ENCODE results near the gene LRP6. TPM values are rescaled to one million over a fixed set of nuclear protein-coding genes. Genes with fewer than 3 reads are reported as not detected.

LRP6 gene
- total RNA-seq, 1 donor from 2014 or later: 70.0 TPM

DNA sequence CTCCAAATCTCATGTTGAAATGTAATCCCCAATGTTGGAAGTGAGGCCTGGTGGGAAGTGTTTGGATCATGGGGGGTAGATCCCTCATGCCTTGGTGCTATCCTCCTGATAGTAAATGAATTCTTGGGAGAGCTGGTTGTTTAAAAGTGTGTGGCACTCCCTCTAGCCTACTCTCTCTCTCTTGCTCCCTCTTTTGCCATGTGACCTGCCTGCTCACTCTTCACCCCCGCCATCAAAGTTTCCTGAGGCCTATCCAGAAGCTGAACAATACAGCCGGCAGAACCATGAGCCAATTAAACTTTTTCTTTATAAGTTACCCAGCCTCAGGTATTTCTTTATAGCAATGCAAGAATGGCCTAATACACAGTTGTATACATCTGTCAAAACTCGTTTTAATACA, 133.6 kb downstream of the LRP6 start:
- Histone ChIP-seq H3K4me3 (no peak overlapping the region), H3K4me1 (peaks cover 0 to 4% of the 10 kb centered on the region in 2 donors), H3K9me3 (no peaks in the 10 kb centered on the region), H3K27ac (no peak overlapping the region), H3K36me3 (peaks cover 6 to 28% of the 10 kb centered on the region in 2 donors), H3K27me3 (no peaks in the 10 kb centered on the region)
- TF ChIP-seq, protein P1, sequence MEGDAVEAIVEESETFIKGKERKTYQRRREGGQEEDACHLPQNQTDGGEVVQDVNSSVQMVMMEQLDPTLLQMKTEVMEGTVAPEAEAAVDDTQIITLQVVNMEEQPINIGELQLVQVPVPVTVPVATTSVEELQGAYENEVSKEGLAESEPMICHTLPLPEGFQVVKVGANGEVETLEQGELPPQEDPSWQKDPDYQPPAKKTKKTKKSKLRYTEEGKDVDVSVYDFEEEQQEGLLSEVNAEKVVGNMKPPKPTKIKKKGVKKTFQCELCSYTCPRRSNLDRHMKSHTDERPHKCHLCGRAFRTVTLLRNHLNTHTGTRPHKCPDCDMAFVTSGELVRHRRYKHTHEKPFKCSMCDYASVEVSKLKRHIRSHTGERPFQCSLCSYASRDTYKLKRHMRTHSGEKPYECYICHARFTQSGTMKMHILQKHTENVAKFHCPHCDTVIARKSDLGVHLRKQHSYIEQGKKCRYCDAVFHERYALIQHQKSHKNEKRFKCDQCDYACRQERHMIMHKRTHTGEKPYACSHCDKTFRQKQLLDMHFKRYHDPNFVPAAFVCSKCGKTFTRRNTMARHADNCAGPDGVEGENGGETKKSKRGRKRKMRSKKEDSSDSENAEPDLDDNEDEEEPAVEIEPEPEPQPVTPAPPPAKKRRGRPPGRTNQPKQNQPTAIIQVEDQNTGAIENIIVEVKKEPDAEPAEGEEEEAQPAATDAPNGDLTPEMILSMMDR (IDR thresholded peaks at IDR 0.05): no peak
- intact Hi-C loops (cut with DNase I): no loop called here
- DNase-seq (ENCODE audit: low spot score in 2 of 2): no peak

DNA sequence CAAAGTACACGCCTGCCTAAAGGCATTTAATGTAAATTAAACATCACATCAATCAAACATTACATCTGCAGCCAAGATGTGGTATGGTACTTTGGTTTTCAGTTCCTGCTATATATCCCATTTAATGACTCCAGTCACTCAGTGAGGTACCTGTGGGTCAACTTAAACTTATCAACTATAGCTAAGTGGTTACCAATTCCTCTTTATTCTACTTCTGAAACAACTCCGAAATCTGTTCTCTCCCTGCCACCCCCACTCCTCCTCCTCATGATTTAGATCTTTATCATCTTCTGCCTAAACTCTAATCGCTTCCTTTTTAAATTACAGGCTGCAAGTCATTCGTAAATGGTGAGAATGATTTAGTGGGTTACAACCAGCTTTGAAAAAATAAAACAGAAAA, 138.2 kb downstream of the LRP6 start:
- Histone ChIP-seq H3K36me3 (peaks cover 23 to 57% of the 10 kb centered on the region in 2 donors), H3K4me3 (no peak overlapping the region), H3K27me3 (no peaks in the 10 kb centered on the region), H3K27ac (no peak overlapping the region), H3K9me3 (no peaks in the 10 kb centered on the region), H3K4me1 (no peaks in the 10 kb centered on the region)
- TF ChIP-seq, protein P1 (IDR thresholded peaks at IDR 0.05): no peak
- intact Hi-C loops (cut with DNase I): no loop called here
- no peak for DNase-seq (ENCODE audit: low spot score in 2 of 2)

- H3K4me3 ChIP-seq: no peak overlapping the region
- peaks cover 26 to 63% of the 10 kb centered on the region in 2 donors for H3K36me3 ChIP-seq
- TF ChIP-seq, protein P1 (IDR thresholded peaks at IDR 0.05): no peak
- no peaks in the 10 kb centered on the region for H3K9me3 ChIP-seq
- intact Hi-C loops (cut with DNase I): no loop called here
- DNase-seq (ENCODE audit: low spot score in 2 of 2): no peak
- H3K27ac ChIP-seq: no peak overlapping the region
- no peaks in the 10 kb centered on the region for H3K27me3 ChIP-seq
- H3K4me1 ChIP-seq: no peaks in the 10 kb centered on the region
These were observed 139.5 kb downstream of the LRP6 start for GRCh38 chr12:12127304-12127703.

DNA sequence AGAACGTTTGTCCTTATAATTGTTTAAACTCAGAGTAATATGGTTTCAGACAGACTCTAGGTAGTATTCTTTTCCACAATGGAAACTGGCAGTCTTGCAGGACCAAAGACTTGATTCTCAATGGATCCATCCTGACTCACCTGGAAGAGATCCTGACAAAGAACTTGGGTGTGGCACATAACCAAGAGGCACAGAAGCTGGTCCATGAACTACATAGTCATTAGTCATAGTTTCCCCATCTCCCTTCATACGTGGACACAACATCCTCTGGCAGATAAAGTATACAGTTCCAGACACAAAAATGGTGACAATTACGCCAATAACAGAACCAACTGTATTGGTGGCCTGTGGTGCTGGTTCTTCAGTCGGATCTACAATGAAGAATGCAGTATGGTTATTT, 140.3 kb downstream of the LRP6 start:
- Histone ChIP-seq H3K27me3 (no peaks in the 10 kb centered on the region), H3K4me1 (no peaks in the 10 kb centered on the region), H3K9me3 (no peaks in the 10 kb centered on the region), H3K36me3 (peaks cover 26 to 61% of the 10 kb centered on the region in 2 donors), H3K27ac (no peak overlapping the region), H3K4me3 (no peak overlapping the region)
- intact Hi-C loops (cut with DNase I): no loop called here
- TF ChIP-seq, protein P1 (IDR thresholded peaks at IDR 0.05): no peak
- no peak for DNase-seq (ENCODE audit: low spot score in 2 of 2)

DNA sequence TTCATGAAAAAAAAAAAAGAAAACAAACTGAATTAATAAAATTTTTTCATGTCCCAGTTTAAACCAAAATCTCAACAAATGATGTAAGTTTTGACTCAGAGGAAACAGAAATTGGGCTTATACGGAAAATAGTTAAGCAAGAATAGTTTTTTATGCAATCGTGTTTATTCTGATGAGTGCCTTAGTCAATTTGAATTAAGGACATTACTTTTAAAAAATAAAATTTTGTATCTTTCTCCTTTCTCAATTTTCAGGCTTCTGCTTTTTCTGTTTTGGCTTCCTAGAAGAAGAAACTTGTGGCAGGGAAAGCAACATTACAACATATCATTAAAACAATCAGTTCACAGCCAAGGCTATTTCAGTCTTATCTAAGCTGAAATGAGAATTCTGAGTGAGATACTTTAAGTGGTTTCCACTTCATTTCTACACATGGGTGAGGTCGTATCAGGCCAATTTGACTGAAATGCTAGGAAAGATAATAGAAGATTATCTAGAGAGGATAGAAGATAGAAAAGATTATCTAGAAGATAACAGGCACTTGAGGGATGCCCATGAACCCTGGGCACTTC, 143.7 kb downstream of the LRP6 start:
- H3K9me3 ChIP-seq: no peaks in the 10 kb centered on the region
- peaks cover 25 to 52% of the 10 kb centered on the region in 2 donors for H3K36me3 ChIP-seq
- H3K4me3 ChIP-seq: no peak overlapping the region
- peak overlapping the region; percentile 37 to 50 for H3K27ac ChIP-seq
- DNase-seq (ENCODE audit: low spot score in 2 of 2): no peak
- TF ChIP-seq, protein P1 (IDR thresholded peaks at IDR 0.05): no peak
- H3K27me3 ChIP-seq: no peaks in the 10 kb centered on the region
- intact Hi-C loops (cut with DNase I): no loop called here
- H3K4me1 ChIP-seq: no peaks in the 10 kb centered on the region

- H3K9me3 ChIP-seq: no peaks in the 10 kb centered on the region
- intact Hi-C loops (cut with DNase I): no loop called here
- no peak overlapping the region for H3K27ac ChIP-seq
- no peak overlapping the region for H3K4me3 ChIP-seq
- TF ChIP-seq, protein P1 (IDR thresholded peaks at IDR 0.05): no peak
- DNase-seq (ENCODE audit: low spot score in 2 of 2): no peak
- H3K36me3 ChIP-seq: peaks cover 21 to 42% of the 10 kb centered on the region in 2 donors
- no peaks in the 10 kb centered on the region for H3K4me1 ChIP-seq
- no peaks in the 10 kb centered on the region for H3K27me3 ChIP-seq
These were observed 145.8 kb downstream of the LRP6 start for GRCh38 chr12:12121061-12121460.

All from ascending aorta (tissue), 2 donors.